Activated gamma-delta T cell (primary cell): ENCODE data around the gene LRSAM1.
A peak's percentile ranks its signal among the peaks of the same experiment; 100 is the strongest.

Experiments used
- DNase-seq: peaks from one replicate; lab custom pipeline; 2025; lab: John Stamatoyannopoulos, UW

Gene LRSAM1

DNA sequence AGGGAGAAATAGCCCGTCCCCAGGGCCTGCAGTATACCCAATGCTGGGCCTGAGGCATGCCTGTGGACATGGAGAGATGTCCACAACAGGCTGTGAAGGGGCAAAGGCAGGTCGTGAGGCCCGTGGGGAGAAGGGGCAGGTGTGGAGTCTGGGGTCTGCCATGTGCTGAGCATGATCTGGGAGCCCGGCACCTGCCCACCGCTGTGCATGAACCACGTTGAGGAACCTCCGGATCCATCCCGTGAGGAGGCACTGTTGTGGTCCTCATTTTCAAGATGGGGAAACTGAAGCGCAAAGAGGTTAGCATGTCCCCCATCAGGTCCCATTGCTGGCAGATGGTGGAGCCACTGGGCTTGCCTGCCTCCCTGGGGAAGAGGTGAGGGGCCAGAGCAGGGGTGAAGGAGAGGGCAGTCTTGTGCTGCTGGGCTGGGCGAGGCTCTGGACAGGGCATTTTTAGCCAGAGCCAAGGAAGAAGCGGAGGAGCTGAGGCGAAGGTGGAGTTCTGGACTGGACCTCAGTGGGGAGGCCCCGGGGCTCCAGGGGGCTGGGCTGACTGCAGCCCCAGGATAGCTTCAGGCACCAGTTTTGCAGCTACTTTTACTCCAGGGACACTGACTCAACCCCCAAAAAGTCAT is 46.5 kb downstream of the LRSAM1 start:
- no peak for DNase-seq

GRCh38 chr9:127498298-127498697 is 47.0 kb downstream of the LRSAM1 start:
- DNase-seq, result no peak

- no peak for DNase-seq
These were observed 49.1 kb downstream of the LRSAM1 start for GRCh38 chr9:127500399-127500798.

- no peak for DNase-seq
These were observed 49.6 kb downstream of the LRSAM1 start for GRCh38 chr9:127500862-127501261.

DNA sequence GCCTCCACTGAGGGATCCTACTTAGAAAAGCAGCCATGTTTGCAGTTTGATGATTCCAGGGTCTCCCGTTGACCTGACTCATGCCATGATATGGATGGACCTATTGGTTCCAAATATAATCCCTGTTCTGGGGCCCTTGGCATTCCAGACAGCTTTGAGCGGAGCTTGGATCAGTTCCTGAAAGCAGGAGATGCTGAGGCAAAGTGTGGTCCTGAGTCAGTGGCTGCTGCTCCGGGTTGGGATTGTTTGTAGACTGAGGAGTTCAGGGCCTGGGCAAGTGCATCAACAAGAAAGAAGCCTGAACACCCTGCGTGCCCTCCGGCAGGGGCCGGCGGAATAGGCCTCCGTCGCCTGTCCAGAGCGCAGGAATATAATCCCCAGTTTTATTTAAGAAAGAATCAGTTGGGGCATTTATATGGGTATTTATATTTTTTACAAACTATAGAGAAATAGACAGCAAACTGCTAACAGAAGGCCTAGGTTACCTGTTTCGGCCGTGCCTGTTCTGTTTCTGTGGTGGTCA is 50.6 kb downstream of the LRSAM1 start:
- DNase-seq, result no peak

DNA sequence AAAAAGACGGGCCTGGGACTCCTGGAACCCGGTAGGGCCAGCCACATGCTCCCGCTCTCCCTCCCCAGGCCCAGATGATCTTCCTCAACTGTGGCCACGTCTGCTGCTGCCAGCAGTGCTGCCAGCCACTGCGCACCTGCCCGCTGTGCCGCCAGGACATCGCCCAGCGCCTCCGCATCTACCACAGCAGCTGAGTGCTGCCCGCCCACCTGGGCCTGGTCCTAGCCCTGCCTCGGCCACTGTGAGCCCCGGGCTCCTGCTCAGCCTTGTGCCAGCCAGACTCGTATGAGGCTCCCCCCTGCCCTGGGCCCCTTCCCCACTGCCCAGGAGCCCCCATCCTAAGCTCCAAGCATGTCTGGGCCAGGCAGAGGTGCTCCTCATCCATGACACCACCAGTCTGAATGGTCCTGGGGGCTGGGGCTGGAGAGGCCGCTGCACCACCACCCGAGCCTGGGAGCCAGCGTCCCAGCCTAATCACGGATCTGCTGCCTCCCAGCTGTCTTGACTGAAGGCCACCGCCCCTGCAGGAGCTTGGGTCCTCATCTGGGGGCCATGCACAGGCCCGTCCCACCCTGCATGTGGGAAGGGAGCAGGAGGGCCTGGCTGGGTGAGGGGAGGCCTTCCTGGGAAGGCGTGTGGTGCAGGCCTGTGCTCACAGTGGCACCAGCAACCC is 51.5 kb downstream of the LRSAM1 start:
- DNase-seq, result no peak

DNA sequence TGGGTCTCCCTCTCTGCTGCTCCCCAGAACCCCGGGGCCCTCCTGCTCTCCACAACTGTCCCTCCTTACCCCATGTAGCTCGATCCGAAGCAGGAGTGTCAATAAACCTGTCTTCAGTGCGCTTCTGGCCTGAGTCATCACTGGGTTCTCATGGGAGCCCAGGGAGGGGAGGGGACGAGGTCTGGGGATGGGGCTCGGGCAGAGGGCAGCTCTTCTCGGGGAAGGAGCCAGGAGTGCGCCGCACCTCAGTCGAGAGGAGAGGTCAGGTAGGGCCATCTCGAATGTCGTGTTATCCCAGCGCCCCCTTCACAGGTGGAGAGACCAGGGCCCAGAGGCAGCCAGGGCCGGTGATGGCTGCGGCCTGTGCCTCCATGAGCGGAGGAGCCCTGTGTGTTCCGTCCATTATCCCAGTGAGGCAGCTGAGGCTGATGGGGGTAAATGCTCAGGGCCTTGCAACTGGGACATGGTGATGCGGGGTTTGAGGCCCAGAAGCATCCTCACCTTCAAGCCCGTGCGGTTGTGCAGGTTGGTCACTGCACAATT is 52.1 kb downstream of the LRSAM1 start:
- no peak for DNase-seq

- DNase-seq, result peak; percentile 50
These were observed 52.9 kb downstream of the LRSAM1 start for GRCh38 chr9:127503947-127504886.

DNA sequence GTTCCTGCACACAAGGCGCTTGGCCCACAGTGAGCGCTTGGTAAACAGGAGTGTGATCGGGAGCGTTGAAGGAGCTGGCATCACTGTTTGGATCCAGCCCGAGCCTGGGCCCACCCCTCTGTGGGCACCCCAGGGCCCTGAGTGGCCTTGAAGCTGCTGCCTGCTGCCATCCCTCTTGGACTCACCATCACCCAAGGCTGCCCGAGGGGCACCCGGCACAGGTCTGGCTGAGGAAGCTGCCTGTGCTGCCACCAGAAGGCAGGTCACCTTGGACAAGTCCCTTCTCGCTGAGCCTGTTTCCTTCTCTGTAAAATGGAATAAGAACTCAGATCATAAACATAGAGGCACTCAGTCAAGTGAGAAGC is 53.6 kb downstream of the LRSAM1 start:
- DNase-seq, result no peak

DNA sequence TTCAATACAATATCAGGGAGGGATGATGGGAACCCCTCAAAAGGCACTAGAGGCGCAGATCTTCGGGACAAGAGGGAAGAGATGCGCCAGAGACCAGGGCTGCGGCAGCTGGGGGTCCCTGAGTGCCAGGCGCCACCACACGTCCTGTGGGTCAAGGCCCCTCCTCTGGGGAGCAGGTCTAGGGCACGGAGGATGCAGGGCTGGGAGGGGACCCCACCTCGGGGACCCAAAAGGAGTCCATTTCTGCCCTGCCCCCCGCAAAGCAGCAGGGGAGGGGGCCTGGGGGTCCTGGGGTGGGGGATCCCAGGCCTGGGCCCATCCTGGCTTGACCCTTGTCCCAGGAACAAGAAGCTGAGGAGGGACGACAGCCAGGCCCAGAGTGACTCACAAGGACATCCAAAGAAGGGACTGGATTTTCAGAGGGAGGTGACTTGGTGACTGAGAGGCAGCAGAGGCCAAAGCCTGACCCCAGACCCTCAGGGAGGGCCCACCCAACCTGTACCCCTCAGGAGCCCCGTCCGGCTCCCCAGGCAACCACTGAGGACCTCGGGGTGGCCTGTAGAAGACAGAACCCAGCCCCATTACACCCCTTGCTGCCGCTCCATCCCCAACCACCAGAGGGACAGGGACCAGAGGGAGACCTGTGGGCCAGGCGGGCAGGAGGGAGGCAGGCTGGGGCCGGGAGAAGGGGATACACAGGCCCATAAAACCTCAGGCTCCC is 54.2 kb downstream of the LRSAM1 start:
- no peak for DNase-seq

DNA sequence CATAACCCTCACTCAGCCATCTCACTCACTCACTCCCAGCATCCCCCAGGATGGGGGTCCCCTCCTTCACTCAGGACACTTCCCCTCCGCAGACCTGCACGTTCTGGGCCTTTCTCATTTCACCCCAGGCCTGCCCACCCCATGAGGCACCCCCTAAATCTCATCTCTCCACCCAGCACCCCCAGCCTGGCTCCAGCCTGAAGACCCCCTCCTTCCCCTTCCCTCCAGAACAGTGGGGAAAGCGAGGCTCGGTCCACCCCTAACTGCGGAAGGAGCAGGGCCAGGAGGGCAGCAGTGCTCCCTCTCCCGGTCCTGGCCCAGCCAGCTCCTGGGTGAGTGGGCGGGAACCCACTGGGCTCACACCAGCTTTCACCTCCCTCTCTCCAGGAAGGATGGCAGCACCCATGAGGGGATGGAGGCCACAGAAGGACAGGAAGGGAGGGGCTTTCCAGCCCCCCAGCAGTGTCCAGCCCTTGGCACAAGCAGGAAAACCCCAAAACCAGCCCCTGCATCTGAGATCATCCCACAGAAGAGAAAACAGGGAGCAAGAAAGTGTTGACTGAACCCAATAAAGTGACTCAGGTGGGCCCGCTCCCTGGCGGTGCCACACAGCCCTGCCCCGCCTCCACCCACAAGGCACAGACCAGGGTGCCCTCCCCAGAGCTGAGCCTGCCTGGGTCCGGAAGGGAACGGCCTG is 55.0 kb downstream of the LRSAM1 start:
- DNase-seq, result no peak

GRCh38 chr9:127506814-127507750 is 55.8 kb downstream of the LRSAM1 start:
- no peak for DNase-seq

DNA sequence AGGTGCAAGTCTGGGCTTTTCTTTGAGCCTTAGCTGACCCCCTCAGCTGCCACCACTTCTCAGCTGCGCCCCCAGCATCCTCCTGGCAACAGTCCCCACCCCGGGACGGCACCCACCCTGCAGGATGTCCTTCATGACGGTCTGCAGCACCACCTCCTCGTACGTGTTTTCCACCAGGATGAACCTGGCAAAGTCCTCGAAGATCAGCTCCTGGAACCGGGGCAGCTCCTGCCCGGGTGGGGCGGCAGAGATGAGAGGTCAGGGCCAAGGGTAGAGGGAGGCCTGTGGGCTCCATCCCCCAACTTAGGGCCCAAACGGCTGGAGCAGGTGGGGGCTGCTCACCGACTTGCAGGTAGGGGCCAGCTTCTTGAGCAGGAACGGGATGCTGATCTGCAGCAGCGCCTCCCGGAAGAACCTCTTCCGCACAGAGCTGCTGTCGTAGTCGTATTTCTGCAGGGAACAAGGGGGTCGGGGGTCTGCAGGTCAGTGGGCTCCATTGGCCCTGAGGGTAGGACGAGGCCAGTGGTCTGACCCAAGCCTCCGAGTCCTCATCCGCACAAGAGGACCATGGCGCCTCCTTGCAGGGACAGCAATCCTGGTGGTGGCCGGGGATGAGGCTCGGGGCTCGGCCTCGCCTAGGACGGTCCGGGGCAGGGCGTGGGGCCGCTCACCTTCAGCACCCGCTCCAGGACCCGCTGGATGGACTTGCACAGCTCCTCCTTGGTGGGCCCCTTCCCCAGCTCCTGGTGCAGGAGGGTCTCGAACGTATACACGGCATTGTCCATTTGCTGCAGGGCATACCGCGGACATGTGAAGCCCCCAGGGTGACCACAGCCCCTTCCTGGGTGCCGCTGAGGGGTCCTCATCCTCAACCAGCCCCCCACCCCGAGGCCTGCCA is 56.7 kb downstream of the LRSAM1 start:
- DNase-seq, result no peak

DNA sequence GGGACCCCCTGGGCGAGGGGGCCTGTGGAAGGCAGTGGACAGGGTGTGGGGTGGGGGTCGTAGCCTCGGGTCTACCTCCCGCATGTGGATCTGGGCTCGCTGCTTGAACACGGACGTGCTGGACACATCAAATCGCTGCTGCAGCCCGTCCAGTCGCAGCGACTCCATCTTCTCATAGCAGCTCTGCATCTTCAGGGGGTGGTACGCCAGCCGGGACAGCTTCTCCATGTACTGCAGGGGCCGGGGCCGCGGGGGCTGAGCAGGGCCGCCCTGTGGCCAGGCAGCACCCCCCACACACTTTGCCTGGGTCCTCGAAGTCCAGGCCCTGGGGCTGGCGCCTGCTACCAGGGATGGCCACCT is 57.6 kb downstream of the LRSAM1 start:
- DNase-seq, result no peak

- DNase-seq, result no peak
These were observed 58.1 kb downstream of the LRSAM1 start for GRCh38 chr9:127509261-127509954.

DNA sequence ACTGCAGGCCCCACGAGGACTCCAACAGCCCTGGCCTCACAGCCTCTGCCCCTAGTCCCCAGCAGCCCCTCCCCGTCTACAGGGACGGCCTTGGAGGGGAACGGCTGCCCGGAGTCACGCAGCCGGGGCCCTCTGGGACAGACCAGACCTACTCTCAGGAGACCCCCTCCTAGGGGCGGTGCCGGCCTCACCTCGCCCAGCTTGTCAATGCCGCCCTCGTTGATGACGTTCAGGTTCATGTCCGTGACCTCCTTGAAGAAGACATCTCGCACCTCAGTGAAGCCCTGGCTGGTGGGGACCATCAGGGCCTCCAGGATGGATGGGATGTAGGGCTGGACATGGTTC is 58.6 kb downstream of the LRSAM1 start:
- no peak for DNase-seq

DNA sequence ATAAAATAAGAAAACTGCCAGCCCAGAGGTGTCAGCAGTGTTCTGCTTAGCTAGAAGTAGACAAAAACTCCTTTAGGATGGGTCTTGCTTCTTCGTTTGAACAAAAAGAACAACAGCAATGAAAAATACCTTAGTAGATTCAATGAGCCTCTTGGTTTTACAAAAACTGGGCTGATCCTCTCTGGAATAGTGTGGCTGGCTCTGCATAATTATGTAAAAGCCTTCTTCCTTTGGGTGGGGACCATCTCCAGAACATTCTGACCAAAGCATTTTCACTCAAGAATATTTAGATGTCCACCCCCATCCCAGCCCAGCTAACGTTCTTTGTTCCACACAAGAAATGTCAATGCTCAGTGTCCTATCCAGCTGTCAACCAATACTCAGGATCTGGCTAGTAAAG is 63.2 kb downstream of the LRSAM1 start:
- DNase-seq, result no peak

DNA sequence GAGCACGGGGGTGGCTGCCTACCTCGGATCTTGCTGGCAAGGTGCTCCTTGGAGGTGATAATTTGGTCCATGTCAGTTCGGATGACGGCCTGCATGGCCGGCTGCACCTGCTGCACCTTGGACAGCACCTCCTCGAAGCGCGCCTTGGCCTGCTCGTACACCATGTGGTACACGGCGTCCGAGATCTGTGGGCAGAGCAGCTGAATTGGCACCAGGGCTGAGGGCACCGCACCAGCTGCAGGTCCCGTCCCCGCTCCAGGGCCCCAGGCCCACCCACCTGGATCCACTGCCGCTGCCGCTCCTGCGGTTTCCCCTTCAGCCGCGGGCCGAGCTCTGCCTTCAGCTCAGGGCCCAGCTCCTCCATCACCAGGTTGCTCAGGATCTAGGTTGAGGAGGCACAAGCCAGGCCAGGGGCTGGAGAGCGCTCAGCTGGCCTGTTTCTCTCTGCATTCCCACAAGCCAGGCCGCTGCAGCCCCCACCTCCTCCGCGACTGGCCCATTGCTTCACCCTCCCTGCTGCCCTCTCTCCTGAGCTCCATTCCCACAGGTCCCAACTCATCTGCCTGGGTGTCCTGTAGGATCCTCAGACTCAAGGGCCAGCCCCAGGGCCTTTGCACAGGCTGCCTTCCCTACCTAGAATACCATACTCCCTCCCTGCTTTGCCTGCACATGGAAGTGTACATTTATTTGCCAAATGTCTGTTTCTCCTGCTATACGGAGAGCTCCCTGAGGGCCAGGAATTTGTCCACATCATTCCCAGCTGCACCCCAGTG is 65.7 kb downstream of the LRSAM1 start:
- no peak for DNase-seq
